Esophagus (tissue), 2 donors: ENCODE data around the gene NPPC. TPM values are rescaled to one million over a fixed set of nuclear protein-coding genes. Genes with fewer than 3 reads are reported as not detected.

Experiments
- H3K27ac ChIP-seq, 2 donors: one replicate each; pipeline ENCODE4 v1.5.1; 2013; ENCODE audit warnings: low read depth in 2 of 2, mild to moderate bottlenecking in 2 of 2, inconsistent platforms in 1 of 2, low read length in 1 of 2, moderate library complexity in 1 of 2
- H3K27me3 ChIP-seq, 2 donors: one replicate each; pipeline ENCODE4 v1.6.1; 2013; ENCODE audit warnings: low read length in 2 of 2, control low read depth in 1 of 2, mild to moderate bottlenecking in 1 of 2; ENCODE audit not compliant: insufficient read depth in 2 of 2, control insufficient read depth in 1 of 2
- H3K36me3 ChIP-seq, 2 donors: one replicate each; pipeline ENCODE4 v1.6.1; 2013; ENCODE audit warnings: low read length in 1 of 2; ENCODE audit not compliant: control insufficient read depth in 2 of 2, insufficient read depth in 2 of 2
- H3K4me1 ChIP-seq, 2 donors: one replicate each; pipeline ENCODE4 v1.6.1; 2013; ENCODE audit warnings: low read length in 1 of 2; ENCODE audit not compliant: control insufficient read depth in 2 of 2, insufficient read depth in 2 of 2
- H3K4me3 ChIP-seq, 2 donors: one replicate each; pipeline ENCODE4 v1.5.1; 2013; ENCODE audit warnings: low read length in 2 of 2, mild to moderate bottlenecking in 2 of 2, low read depth in 1 of 2, moderate library complexity in 1 of 2
- H3K9me3 ChIP-seq, 2 donors: one replicate each; pipeline ENCODE4 v1.6.1; 2013; ENCODE audit warnings: mild to moderate bottlenecking in 2 of 2, low read depth in 1 of 2, low read length in 1 of 2, moderate library complexity in 1 of 2; ENCODE audit not compliant: control insufficient read depth in 2 of 2, insufficient read depth in 1 of 2
- WGBS, 2 donors: extraction: QIAGEN DNeasy Blood & Tissue Kit; methylation state at CpG; one replicate each; pipeline ENCODE4 v1.1.7; 2013; 5-methylcytosine and 5-hydroxymethylcytosine counted together
- polyA plus RNA-seq, 2 donors: library from polyadenylated mRNA; stranded (reverse); fragments of 200-250 nt; gene quantifications; one replicate each; pipeline ENCODE4 v1.2.3, GENCODE V29; 2013
- donor health status: healthy with polysubstance abuse.
- donor health status: Bipolar disorder and iron deficiency.

NPPC gene
- polyA plus RNA-seq, 2 donors, result 2.2 TPM

- no peaks in the 10 kb centered on the region for H3K9me3 ChIP-seq
- peaks cover 0 to 11% of the 10 kb centered on the region in 2 donors for H3K27me3 ChIP-seq
- WGBS, 2 donors, result 56 to 58% methylated on average over 3 of the region's 3 CpGs
- H3K4me1 ChIP-seq, result peaks cover 5 to 14% of the 10 kb centered on the region in 2 donors
- no peak overlapping the region for H3K27ac ChIP-seq
- no peak overlapping the region for H3K4me3 ChIP-seq
- H3K36me3 ChIP-seq, result no peaks in the 10 kb centered on the region
Measured at GRCh38 chr2:231923010-231923344, 3.2 kb downstream of the NPPC start.

GRCh38 chr2:231922311-231923009 is 3.7 kb downstream of the NPPC start:
- Histone ChIP-seq H3K36me3 (no peaks in the 10 kb centered on the region), H3K4me3 (no peak overlapping the region), H3K4me1 (peaks cover 5 to 14% of the 10 kb centered on the region in 2 donors), H3K27ac (no peak overlapping the region), H3K27me3 (peaks cover 0 to 11% of the 10 kb centered on the region in 2 donors), H3K9me3 (no peaks in the 10 kb centered on the region)
- 77 to 78% methylated on average over 14 to 15 of the region's 15 CpGs for WGBS, 2 donors

GRCh38 chr2:231920795-231921194 is 5.4 kb downstream of the NPPC start:
- 84% methylated on average over 5 of the region's 5 CpGs for WGBS, 2 donors
- peaks cover 2 to 5% of the 10 kb centered on the region in 2 donors for H3K4me1 ChIP-seq
- H3K27me3 ChIP-seq, result peaks cover 0 to 11% of the 10 kb centered on the region in 2 donors

DNA sequence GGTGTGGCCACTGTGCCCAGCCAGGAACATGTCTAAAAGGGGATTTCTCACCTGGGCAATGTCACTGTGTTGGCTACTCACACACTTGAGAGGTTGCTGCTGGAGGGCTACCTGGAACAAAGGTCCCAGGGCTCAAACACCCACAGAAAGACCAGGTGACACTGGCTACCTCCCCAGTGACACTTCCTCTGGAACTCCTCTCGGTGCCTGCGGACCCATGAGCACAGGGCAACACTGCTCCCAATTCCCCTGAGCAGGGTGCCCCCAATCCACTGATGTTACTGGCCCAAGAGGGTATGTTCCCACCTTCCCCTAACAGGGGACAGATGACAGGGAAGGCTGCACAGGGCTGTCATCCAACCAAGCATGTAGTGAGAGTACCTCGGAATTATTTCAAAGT is 5.8 kb downstream of the NPPC start:
- Histone ChIP-seq H3K27me3 (peaks cover 0 to 9% of the 10 kb centered on the region in 2 donors), H3K9me3 (no peaks in the 10 kb centered on the region)
- WGBS, 2 donors, result 83 to 85% methylated on average over 3 of the region's 3 CpGs

More at GRCh38 chr2:231920795-231921194, 5.4 kb downstream of the NPPC start:
- H3K27ac ChIP-seq, result no peak overlapping the region
- H3K36me3 ChIP-seq, result no peaks in the 10 kb centered on the region
- H3K9me3 ChIP-seq, result no peaks in the 10 kb centered on the region
- no peak overlapping the region for H3K4me3 ChIP-seq

DNA sequence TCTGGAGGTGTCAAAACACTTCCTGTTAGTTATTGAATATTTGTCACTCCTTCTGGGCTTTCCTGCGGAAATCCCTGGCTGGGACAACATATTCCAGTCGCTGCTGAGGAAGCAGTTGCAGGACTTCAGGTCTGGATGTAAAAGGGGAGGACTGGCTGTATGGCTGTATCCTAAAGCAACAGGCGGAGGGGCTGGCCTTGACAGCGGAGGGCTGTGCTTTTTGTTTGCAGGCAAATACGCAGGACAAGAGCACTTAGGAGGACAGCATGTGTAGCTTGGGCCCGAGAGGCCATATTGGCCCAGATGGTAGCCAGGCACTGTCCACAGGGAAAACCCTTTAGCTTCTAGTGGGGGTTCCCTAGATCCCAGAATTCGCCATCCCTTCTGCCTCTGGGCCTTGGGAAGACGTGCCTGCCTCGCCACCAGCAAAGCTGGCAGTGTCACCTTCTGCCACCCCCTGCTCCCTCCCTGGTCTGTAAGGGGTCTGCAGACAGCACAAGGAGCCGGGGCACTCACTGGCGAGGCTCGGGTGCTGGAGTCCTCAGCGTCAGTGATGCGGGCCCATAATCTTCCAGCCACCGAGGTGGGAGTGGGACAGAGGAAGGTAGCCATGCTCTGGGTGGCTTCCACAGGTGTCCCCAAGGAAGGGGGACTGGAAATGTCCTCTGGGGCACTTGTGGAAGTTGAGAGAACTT is 6.7 kb downstream of the NPPC start:
- 87 to 89% methylated on average over 15 of the region's 15 CpGs for WGBS, 2 donors
- Histone ChIP-seq H3K27me3 (peaks cover 0 to 5% of the 10 kb centered on the region in 2 donors), H3K4me3 (no peak overlapping the region), H3K36me3 (no peaks in the 10 kb centered on the region), H3K9me3 (no peaks in the 10 kb centered on the region), H3K27ac (no peak overlapping the region), H3K4me1 (no peaks in the 10 kb centered on the region)

More for the DNA sequence above, 5.8 kb downstream of the NPPC start:
- Histone ChIP-seq H3K4me3 (no peak overlapping the region), H3K4me1 (peaks cover 0 to under 1% of the 10 kb centered on the region in 2 donors), H3K27ac (no peak overlapping the region), H3K36me3 (no peaks in the 10 kb centered on the region)

DNA sequence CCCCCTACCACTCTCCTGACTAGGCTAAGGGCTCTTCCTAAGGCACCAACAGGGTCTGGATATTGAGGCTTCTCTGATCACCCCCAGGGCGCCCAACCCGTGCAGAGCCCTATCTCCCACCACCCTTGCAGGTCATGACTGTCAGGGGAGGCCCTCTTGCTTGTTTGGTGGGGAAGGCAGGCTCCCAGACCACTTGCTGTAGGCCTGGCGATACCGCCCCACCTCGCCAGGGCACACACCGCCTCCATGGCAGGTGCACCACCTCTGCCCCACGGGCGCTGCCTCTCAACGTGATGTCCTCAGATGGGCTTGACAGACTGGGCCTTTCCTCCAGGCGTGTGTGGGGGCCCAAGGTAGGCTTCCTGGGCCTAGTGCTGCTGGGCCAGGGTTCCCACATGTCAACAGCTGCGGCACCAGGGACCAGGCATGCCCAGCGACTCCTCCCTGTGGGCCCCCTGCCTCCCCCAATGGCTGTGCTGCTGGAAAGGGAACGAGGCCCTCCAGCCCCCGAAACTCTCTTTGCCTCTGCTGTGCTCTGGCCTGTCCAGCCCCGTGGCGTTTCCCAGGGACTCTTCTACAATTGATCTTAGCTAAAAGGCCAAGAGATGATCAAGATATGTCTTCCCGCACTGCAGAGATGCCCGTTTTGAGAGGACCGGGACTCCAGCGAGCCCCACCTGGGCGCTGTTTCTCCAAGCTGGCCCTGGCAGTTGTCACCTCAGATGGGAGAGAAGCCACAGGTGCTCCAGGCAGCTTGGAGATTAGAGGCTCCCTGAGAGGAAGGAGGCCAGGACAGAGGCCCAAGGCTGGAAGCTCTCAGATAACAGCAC is 7.5 kb downstream of the NPPC start:
- H3K27me3 ChIP-seq, result peaks cover 0 to under 1% of the 10 kb centered on the region in 2 donors
- H3K9me3 ChIP-seq, result no peaks in the 10 kb centered on the region
- H3K4me1 ChIP-seq, result no peaks in the 10 kb centered on the region
- no peak overlapping the region for H3K27ac ChIP-seq
- H3K4me3 ChIP-seq, result no peak overlapping the region
- 92 to 95% methylated on average over 20 to 21 of the region's 21 CpGs for WGBS, 2 donors
- no peaks in the 10 kb centered on the region for H3K36me3 ChIP-seq

DNA sequence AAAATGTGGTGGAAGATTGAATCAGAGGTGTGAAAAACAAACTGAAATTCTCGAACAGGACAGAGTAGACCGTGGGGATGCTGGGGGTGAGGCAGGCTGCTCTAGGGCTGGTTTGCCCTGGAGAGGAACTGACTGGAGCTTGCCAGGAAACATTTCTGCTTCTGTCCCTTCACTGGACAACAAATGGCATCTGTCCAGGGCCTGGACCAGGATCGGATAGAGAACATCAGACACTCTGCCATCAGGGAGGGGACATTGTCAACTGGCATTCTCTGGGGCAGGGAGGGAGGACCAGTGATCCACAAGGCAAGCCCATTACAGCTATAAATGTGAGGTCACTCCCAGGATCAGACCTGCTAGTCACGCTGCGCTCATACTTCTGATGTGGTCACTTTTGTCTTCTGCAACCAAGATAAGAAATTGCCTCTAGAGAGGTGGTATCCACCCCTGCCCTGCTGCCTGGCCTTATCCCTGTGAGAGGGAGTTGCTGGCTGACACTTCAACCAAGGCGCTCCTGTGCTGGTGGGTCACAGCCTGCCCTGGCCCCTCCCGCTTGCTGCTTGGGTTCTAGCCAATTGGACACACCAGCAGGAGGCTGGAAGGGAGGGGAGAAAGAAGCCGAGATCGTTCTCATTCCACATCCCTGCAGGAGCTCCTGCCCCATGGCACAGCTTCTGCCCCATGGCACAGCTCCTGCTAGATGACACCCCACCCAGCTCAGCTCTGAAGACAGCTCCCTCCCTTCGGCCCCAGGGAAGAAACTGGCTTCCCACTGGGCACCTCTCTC is 8.7 kb downstream of the NPPC start:
- 41 to 44% methylated on average over 10 of the region's 10 CpGs for WGBS, 2 donors
- no peaks in the 10 kb centered on the region for H3K36me3 ChIP-seq
- H3K27ac ChIP-seq, result no peak overlapping the region
- H3K4me3 ChIP-seq, result no peak overlapping the region
- no peaks in the 10 kb centered on the region for H3K9me3 ChIP-seq
- no peaks in the 10 kb centered on the region for H3K27me3 ChIP-seq
- no peaks in the 10 kb centered on the region for H3K4me1 ChIP-seq

DNA sequence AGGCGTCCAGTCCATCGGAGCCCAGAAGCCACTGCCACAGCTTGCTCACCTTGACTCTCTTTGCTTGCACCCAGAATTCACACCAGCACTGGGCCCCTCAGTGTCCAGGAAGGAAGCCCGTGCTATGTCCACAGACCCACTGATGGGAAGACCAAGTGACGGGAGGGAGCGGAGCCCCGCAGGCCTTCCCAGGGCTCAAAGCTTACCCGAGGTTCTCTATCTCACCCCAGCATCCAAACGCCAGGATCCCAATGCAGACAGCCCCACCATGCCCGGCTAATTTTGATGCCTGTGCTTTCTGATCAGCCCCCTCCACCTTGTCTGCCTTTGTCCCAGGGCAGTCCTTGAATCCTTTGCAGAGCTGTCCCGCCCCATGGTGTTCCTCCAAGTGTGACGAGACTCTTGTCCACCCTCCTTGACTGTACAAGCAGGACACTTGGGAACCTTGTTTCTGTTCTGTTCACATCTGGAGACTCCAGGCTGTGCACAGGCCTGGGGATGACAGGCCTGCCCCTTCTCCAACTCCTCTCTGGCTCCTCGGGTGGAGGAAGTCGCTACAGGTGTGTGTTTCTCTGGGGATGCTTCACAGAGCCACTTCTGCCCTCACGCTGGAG is 12.0 kb downstream of the NPPC start:
- WGBS, 2 donors, result 90 to 93% methylated on average over 14 of the region's 14 CpGs
- H3K27ac ChIP-seq, result no peak overlapping the region

GRCh38 chr2:231911381-231911780 is 14.8 kb downstream of the NPPC start:
- H3K9me3 ChIP-seq, result no peaks in the 10 kb centered on the region
- WGBS, 2 donors, result 63 to 66% methylated on average over 6 of the region's 6 CpGs
- H3K36me3 ChIP-seq, result no peaks in the 10 kb centered on the region
- no peak overlapping the region for H3K27ac ChIP-seq
- no peaks in the 10 kb centered on the region for H3K27me3 ChIP-seq
- H3K4me3 ChIP-seq, result no peak overlapping the region
- no peaks in the 10 kb centered on the region for H3K4me1 ChIP-seq

More for the DNA sequence above, 12.0 kb downstream of the NPPC start:
- Histone ChIP-seq H3K4me3 (no peak overlapping the region), H3K4me1 (no peaks in the 10 kb centered on the region), H3K9me3 (no peaks in the 10 kb centered on the region), H3K36me3 (no peaks in the 10 kb centered on the region), H3K27me3 (no peaks in the 10 kb centered on the region)
